Stimulated activated CD8-positive, alpha-beta memory T cell treated with anti-CD3 and anti-CD28 coated beads, Interleukin-7, amount 100 ng/mL, for 4 hours (primary cell): ENCODE measurements around the gene APC.
A peak's percentile ranks its signal among the peaks of the same experiment; 100 is the strongest.

Experiments used
- DNase-seq, 2 donors: peaks; one replicate each; pipeline ENCODE4 v3.0.0-alpha.2; 2020; ENCODE audit warnings: low read depth in 2 of 2

Gene APC

DNA sequence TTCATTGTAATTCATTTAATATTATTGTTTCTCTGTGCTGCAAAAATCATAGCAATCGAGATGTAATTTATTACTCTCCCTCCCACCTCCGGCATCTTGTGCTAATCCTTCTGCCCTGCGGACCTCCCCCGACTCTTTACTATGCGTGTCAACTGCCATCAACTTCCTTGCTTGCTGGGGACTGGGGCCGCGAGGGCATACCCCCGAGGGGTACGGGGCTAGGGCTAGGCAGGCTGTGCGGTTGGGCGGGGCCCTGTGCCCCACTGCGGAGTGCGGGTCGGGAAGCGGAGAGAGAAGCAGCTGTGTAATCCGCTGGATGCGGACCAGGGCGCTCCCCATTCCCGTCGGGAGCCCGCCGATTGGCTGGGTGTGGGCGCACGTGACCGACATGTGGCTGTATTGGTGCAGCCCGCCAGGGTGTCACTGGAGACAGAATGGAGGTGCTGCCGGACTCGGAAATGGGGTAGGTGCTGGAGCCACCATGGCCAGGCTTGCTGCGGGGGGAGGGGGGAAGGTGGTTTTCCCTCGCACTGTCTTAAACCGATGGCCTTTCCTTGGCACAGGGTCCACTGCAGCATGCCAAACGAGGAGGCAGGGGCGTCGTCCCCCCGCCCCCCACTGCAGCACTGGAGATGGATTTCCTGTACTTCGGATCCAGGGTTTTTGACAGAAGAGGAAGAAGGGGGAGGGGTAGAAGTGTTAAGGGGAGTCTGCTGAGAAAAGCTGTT lies at the start of gene APC:
APC (plus strand) TSS at position 423 of the 728 bp plus-strand sequence. CDS start 17,006 bp downstream, outside the sequence.
- peak; percentile 50 to 69 for DNase-seq

DNA sequence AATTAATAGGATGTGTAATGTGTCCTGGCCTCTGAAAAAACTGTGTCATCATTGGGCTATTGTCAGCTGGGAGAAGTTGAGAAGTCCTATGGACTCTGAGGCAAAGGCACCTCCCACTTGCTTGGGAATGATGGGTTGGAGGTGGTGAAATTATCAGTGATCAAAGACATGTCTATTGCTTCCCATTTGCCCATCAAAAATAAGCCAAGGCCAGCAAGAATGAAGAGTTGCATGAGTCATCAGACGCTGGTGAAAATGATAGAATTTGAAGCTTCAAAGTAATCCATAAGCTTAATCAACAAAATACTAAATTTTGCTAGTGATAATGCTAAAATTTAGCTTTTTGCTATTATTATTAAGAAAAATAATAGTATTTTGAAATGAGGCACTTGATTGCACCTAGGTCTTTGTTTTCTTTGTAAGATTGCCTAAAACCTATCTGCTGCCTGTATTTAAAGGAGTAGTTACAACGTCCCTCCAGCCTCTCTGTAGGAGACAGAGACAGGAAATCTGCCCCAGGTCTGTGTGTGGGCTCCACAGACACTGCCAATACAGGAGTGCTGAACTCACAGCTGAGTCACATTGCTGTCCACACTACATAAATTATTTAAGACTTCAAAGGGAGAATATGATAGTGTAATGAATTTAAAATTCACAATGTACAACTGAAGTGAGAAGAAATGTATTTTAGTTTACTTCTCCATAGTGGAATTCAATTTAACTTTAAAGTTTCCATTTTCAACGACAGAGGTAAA lies 48.4 kb upstream of the APC start:
- DNase-seq, result no peak

DNA sequence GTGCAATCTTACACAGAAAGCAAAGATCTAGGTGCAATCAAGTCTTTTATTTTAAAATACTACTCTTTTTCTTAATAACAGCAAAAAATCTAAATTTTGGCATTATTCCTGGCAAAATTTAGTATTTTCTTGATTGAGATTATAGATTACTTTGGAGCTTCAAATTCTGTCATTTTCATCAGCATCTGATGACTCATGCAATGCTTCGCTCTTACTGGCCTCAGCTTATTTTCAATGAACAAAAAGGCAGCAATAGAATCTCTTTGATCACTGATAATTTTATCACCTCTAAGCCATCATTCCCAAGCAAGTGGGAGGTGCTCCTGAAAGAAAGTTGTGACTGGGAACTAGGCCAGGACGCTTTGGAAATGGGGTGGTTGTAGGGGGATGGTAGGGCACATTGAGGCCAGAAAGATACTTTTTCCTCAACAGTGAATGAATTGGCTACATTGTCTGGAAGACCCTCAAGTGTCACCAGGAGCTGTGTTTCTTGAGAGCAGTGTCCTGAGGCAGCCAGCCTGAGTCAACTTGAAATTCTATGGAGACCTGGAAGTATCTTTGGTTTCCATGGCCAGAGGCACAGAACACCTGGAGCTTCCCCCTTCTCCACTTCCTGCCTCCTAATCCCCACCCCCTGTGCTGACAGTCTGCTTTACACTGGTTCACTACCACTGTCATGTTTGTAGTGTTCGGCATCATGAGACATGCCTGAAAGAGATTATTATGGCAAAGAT lies 46.9 kb upstream of the APC start:
- DNase-seq, result no peak

DNA sequence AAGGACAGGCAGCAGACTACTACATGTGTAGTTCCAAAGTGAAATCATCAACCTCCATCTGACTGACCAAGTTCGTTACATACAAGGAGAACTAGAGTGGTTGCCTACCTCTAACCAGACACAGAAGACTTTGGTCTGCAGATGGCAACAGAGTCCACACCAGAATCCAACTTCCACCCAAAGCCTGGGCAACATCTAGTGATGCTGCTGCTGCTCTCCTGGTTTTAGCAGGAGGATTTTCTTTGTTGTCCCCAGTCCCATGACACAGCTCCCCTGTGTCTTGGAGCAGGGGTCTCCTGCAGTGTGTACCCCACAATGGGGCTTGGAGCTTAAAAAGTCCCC lies 46.4 kb upstream of the APC start:
- DNase-seq, result no peak

DNA sequence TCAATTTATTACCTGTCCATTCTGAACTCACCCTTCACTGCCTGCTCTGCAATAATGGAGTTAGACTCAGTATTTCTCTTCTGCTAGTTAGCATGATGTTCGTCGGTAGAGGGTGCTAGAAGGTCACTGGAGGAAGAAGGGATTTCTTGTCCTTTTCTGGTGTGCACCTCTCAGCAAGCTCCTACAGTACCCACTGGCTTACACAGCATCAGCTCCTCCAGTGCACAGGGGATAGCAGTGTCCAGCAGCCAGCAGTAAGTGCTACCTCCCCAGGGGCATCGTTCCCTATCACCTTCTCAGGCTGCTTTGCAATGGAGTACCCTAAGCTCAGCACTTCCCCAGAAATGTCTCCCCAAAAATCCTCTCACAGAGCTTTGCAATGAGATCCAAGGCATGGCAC lies 45.9 kb upstream of the APC start:
- DNase-seq, result no peak

DNA sequence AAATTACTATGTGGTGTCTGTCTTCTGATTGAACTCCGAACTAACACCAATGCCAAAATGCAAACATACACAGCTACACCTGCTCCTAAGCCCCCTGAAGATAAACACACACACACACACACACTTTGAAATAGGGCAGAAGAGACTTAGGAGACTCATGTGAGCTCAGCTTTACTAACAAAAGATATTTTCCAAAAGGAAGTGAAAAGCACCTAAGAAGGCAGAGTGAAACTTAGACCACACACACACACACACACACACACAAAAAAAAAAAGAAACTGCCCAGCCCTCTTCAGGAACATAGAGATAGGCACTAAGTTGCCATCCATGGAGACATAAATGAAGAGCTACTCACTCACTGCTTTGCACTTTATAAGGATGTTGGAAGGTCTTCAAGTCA lies 45.2 kb upstream of the APC start:
- no peak for DNase-seq

DNA sequence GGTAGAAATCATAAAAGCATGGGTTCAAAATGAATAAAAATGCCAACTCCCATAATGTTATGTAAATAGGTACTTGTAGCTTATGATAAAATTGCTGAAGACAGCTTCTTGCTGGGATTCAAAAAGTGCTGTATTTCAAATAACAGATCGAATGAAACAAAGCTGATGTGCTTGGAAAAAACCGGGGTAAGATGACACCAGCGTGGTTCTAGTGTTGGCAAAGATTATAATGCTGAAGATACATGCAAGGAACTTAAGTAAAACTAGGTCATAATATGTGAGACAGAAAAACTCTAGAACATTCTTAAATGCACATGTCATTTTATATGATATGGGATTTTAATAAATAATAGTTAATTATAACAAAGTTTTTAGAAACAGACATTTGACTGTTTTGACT lies 44.4 kb upstream of the APC start:
- no peak for DNase-seq

DNA sequence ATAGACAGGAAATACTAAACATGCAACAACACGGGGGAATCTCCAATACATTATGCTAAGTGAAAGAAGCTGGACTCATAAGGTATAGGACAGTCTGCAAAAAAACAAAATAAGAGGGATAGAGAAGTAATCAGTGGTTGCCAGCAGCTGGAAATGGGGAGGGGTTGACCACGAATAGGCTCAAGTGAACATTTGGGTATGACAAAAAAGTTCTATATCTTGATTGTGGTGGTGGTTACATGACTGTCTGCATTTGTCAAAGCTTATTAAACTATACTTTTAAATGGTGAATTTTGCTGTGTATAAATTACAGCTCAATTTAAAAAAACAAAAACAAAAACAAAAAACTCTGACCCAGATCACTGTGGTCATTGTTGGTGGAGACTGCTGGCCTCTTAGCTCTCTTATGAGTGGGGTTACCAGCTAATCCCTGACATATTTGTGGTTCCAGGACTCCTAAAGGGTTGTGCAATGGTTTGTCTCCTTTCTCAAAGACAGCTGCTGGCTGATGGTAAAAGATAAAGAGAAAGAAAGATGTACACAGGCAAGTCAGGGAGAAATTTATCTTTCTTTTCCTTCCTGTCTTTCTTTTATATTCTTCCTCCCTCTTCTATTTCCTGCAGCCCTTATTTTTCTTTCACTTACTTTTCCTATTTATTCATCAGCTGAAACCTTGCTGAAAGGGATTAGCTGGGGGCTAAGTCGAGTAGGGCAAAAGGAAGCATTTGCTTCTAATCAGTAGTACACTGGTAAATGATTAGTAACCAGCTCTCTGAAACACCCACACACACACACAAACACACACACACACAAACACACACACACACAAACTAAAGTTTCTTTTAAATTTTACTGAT lies 42.6 kb upstream of the APC start:
- no peak for DNase-seq

DNA sequence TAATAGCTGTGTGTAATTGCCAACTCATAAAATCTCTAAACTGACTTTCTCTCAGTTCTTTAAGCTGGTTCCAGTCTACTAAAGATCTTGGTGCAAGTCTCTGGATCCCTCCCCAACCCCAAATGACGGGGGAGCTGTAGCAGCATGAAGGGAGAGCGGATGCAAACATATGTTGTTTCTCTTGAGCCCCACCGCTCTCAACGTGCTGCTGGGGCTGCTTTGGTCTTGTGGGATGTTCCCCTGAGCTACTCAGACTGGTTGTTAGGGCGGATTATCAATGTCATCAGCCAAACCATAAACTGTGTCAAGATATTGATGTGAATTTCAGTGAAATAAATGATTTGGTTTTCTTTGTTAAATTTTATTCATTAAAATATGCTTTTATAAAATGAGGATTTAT lies 40.9 kb upstream of the APC start:
- DNase-seq, result no peak

DNA sequence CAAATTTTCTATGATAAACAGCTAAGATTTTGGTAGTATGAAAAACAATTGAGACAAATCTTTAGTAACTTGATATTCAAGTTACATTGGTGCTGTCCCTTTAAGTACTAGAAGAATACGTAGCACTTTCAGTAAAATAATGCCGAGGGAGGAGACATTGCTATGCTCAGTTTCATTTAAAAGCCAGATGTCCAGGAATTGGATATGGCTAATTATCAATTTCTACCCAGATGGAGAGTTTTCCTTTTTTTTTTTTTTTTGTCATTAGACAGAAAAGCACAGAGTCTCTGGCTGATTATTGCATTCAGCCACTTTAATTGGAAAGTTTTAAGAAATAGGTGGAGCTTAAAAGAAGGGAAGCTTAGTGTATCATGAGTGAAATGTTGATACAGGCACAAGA lies 40.4 kb upstream of the APC start:
- DNase-seq, result no peak

DNA sequence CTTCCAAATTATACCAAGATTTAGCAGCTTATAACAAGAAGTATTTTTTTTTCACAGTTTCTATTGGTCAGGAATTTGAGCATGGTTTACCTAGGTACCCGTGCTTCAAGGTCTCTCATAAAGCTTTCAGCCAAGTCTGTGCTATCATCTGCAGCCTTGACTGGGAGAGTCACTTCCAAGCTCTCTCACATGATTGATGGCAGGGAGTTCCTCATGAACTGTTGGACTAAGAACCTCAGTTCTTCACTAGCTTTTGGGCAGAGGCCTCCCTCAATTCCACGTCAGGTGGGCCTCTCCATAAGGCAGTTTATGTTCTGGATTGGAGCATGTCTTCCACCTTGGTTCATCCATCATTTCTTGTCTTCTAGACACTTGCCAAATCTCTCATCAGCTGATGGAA lies 39.9 kb upstream of the APC start:
- no peak for DNase-seq

DNA sequence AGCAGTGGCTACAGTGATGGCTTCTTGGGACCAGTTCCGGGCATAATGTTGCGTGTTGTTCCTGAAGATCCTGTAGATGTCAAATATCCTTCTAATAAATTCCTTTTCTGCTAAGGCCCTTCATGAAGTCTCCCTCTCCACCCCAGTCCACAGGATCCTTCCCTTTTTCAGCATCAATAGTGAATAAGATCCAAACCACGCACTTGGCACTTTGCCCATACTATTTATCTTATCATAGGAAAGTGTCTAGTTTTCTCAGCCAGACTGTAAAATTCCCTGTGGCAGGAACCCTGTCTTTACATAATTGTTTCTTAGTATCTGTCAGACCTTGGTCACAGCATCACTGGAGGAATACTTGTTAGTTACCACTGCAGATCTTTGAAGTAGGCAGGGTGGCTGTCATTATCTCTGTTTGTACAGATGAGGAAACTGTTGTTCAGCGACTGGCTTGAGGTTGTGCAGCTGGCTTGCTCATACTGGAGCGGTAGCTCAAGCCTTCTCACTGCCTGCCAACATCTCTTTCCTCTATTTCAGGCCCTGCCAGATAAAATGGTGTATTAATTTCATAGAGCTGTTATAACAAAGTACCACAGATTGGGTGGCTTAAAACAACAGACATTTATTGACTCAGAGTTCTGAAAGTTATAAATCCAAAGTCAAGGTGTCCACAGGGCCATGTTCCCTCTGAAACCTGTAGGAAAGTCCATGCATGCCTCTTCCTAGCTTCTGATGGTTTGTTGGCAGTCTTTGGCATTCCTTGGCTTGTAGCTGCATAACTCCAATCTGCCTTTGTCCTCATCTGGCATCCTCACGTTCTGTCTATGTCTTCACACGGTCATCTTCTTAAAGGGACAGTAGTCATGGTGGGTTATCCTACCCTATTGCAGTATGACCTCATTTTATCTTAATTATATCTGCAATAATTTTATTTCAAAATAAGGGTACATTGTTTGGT lies 33.5 kb upstream of the APC start:
- DNase-seq, result no peak

DNA sequence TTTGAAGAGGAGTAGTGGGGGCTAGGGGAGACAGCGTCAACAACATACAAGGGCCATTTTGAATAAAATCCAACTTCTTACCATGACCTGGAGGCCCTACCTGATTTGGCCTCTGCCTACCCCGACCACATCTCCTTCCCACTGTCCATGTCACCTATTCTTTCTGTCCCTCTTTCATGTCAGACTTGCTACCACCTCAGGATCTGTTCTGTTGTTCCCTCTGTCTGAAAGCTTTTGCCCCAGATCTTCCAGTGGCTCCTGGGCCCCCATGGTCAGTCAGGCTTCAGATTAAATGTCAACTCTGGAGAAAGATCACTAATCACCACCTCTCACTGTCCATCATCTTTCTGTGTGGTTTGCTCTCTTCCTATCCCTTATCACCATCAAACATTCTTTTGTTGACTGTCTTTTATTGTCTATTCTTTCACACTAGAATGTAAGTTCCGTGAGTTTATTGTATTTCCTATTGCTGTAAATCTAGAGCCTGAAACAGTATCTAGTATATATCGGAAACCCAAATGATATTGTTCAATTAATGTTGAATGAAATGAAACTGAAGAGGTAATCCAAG lies 31.2 kb upstream of the APC start:
- no peak for DNase-seq

DNA sequence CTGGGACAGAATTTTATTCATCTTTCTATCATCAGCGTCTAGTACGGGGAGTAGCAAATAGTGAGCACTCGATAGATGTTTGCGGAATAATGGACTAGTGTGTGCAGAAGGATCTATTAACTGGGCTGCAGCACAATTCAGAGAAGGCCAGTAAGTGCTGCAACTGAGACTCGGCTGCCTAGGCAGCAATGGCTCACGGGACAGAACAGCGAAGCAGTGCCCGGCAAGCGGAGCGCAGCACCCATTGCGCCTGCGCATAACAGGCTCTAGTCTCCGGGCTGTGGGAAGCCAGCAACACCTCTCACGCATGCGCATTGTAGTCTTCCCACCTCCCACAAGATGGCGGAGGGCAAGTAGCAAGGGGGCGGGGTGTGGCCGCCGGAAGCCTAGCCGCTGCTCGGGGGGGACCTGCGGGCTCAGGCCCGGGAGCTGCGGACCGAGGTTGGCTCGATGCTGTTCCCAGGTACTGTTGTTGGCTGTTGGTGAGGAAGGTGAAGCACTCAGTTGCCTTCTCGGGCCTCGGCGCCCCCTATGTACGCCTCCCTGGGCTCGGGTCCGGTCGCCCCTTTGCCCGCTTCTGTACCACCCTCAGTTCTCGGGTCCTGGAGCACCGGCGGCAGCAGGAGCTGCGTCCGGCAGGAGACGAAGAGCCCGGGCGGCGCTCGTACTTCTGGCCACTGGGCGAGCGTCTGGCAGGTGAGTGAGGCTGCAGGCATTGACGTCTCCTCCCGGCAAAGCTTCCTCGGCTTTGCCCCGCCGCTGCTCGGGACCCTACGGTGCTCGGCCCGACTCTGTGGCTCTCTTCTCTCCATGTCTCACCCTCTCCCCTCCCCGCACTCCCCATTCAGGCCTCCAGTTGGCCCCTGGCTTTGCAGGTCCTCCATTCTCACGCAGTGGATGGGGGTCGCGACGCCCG lies 30.2 kb upstream of the APC start:
- peak; percentile 96 for DNase-seq

DNA sequence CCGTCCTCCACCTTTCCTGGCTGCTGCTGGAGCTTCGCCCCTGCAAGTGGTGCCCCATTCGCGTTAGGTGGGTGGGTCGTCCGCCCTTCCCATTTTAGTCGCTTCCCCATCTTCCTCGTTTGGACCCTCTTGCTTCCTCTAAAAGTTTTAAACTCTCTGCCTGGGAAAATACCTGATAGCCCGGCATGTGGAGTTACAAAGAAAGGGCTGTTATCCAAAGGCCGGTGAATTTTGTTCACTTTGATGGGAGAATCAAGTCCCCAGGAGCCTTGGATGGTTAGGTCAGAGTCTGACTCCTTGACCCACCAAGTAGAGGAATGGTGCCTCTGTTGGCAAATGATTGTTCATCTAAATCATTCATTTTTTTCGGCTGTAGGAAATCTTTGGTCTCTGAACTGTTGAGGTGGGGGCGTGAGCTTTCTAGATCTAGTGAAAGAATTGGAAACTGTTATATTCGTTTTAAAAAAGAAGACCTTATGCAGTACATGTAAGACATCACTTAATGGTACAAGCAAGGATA lies 29.5 kb upstream of the APC start:
- DNase-seq, result peak in 1 of 2 donors; percentile 10

DNA sequence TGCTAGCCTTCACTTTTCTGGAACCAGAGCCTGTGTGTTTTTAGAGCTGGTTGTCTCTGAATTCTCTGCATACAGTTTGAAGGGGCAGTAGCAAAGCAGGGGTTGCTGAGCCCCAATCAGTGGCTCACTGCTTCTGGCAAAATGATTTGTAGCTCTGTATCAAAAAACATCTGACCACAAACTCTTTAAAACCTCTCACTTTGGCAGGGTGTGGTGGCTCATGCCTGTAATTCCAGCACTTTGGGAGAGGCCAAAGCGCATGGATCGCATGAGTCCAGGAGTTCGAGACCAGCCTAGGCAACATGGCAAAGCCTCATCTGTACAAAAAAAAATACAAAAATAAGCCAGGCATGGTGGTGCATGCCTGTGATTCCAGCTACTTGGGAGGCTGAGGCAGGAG lies 28.3 kb upstream of the APC start:
- DNase-seq, result no peak

DNA sequence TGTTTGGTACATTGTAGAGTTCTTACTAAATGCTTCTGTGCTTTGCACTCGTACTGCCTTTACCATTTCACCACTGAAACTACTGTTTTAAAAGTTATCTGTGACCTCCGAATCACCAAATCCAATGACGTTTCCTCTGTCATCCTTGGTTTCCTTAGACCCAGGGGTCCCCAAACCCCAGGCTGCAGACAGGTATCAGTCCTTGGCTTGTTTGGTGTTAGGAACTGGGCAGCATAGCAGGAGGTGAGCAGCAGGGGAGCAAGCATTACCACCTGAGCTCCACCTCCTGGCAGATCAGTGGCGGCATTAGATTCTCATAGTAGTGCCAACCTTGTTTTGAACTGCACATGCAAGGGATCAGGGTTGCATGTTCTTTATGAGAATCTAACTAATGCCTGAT lies 26.8 kb upstream of the APC start:
- no peak for DNase-seq

DNA sequence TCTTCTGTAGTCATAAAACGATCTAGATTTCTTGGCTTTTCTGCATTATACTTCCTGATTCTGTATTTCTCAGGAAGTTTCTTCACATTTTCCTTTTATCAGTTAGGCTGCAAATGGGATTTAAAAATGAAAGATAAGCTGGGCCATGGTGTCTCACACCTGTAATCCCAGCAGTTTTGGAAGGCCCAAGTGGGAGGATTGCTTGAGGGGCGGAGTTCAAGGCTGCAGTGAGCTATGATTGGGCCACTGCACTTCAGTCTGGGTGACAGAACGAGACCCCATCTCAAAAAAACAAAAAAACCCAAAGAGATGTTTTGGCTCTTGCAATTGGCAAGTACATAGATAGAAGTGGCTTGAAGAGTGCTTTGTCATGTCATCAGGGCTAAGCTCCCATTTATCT lies 26.2 kb upstream of the APC start:
- no peak for DNase-seq

DNA sequence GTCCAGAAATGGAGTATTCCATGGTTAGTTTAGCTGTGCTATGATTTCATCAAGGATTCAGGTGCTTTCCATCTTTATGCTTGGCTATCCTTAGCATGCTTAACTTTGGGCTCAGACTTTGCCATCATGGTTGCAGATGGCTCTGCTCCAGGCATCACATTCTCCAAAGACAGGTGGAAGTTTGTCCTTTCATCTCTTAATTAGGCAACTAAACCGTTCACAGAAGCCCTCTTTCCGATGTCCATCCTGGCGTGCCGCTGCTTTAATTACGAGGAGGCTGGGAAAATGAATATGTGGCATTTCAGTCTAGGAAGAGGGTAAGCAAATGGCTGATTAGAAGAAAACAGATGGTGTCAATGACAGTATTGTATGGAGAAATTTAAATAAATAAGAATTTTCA lies 24.5 kb upstream of the APC start:
- DNase-seq, result no peak
